GM12801 (cell line): ENCODE results near the gene AGTRAP.

Experiments
- TF ChIP-seq, protein P1 (sequence below): IDR thresholded peaks from one replicate; pipeline ENCODE4 v1.5.1; 2011; ENCODE audit warnings: control low read depth; ENCODE audit not compliant: insufficient read length; ENCODE audit errors: extremely low read depth

Gene AGTRAP

DNA sequence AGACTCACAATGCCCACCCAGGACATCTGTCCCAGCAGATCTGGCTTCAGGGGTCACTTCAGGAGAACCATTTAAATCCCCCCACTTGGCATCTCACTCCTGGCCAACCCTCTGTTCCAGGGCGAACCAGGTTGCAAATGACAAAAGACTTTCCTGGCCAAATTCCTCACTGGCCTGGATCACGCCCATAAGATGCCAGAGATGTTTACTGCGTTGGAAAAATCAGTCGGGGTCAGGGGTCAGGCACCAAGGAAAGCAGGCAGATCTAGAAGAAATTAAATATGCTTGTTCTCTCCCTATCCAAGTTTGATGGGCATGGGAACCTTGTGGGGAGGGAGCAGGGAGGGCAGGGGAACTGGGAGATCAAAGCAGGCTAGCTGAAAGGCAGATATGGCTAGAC lies 14.6 kb upstream of the AGTRAP start:
- TF ChIP-seq, protein P1, sequence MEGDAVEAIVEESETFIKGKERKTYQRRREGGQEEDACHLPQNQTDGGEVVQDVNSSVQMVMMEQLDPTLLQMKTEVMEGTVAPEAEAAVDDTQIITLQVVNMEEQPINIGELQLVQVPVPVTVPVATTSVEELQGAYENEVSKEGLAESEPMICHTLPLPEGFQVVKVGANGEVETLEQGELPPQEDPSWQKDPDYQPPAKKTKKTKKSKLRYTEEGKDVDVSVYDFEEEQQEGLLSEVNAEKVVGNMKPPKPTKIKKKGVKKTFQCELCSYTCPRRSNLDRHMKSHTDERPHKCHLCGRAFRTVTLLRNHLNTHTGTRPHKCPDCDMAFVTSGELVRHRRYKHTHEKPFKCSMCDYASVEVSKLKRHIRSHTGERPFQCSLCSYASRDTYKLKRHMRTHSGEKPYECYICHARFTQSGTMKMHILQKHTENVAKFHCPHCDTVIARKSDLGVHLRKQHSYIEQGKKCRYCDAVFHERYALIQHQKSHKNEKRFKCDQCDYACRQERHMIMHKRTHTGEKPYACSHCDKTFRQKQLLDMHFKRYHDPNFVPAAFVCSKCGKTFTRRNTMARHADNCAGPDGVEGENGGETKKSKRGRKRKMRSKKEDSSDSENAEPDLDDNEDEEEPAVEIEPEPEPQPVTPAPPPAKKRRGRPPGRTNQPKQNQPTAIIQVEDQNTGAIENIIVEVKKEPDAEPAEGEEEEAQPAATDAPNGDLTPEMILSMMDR = no peak

DNA sequence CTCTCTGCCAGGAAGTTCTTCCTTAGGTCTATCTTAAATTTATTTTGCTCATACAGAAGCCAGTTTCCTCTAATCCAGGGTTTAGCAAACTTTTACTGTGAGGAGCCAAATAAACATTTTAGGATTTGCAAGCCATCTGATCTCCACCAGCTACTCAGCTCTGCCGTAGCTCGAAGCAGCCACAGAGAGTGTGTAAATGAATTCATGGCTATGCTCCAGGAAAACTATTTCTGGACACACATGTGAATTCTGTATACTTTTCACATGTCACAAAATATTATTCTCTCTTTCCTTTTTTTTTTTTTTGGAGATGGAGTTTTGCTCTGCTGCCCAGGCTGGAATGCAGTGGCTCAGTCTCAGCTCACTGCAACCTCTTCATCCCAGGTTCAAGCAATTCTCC lies 13.4 kb upstream of the AGTRAP start:
- TF ChIP-seq, protein P1 = no peak

DNA sequence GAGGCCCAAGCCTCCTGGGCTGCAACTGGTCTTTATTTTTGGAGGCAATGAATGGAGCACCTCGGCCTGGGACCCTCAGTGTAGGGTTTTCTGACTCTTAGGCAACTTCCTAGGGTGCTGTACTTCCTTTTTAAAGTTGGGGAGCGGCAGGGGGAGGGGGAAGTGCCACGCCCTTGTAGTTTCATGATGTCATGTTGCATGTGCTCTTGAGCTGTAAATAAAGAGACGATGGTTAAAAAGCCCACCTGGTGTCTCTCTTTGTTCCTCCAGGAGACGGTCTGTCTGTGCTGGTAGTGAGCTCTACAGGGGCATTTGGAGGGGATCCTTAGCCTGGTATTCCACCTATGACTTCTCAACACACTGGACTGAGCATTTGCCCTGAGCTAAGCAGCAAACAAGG lies 10.3 kb upstream of the AGTRAP start:
- TF ChIP-seq, protein P1 = no peak

DNA sequence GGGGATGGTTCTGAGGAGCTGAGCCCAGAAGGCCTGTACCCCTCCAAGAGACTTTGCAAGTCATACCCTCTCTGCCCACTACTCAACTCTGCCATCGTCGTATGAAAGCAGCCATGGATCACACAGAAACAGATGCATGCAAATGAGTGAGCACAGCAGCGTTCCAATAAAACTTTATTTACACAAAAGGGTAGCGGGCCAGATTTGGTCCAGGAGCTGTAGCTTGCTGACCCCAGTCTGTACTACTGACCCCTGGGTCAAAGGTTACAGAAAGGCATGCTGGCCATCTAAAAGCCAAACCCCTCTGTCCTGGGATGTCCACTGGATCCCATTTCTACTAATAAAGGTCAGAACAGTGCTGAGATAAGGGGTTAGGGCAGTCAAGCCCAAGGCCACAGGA lies 8.8 kb upstream of the AGTRAP start:
- TF ChIP-seq, protein P1 = no peak

DNA sequence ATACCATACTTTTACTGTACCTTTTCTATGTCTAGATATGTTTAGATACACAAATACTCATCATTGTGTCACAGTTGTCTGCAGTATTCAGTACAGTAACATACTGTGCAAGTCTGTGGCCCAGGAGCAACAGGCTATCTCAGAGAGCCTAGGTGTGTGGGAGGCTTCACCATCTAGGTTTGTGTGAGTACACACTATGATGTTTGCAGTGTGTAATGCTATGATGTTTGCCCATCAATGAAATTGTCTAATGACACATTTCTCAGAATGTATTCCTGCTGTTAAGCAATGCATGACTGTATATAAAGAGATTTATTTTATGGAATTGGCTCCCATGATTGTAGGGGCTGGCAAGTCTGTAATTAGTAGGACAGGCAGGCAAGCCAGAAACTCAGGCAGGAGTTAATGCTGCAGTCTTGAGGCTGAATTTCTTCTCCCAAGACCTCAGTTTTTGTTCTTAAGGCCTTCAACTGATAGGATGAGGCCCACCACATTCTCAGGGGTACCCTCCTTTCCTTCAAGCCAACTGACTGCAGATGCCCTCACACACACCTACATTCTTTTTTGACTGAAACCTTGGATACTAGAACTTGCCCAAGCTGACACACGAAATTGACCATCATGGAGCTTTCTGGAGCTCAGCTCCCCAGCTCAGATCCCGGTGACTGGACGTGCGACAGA lies 7.7 kb upstream of the AGTRAP start:
- TF ChIP-seq, protein P1 = no peak

DNA sequence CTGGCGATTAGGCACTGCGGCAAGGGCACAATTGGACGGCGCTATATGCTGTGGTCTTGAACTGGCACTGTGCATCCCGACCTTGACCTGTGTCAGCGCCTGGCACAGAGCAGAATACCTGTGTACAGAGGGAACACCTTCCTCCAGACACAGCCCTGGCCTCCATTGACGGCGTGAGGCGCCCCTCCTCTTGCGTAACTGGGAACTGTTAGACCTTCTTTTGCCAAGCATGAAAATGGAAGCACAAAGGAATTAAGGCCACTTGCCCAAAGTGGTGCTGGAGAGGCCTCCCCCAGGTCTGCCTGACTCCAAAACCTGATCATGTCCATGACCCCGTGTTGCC lies 6.8 kb upstream of the AGTRAP start:
- TF ChIP-seq, protein P1 = no peak

DNA sequence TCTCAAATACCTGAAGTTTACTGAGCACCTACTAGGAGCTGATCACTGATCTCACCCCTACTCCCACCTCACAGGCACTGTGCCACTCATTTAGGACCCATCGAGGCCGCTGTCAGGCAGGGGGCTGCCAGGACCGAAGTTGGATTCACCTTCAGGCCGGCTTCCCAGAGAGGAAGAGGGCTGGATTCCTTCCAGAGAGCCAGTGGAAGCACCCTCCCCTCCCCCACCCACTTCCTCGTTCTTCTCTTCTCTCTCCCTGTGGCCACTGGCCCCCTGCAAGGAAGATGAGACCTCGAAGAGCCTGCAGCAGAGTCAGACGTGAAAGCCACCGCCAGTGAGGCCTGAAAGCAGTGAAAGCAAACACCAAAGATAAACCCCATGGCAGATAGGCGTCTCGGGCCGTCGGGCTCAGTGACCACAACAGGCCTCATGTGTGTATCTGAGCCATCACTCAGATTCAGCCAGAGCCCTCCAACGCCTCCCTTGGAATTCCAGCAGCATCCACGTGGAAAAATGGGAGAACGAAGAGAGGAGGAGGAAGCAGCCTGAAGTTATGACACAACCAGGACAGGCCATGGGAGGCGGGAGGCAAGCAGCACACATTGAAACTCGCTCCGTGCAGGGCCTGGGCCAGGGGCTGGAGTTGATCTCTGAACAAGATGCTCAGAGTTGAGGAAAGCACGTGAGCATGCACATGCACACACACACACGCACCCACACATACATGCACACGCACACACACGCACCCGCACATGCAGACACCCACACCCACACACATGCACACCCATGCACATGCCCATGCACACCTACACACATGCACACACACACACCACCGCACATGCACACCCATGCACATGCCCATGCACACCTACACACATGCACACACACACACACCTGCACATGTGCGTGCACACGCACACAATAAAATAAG lies 6.2 kb upstream of the AGTRAP start:
- TF ChIP-seq, protein P1 = no peak
